ENCODE results near the gene LOXHD1. TPM values are rescaled to one million over a fixed set of nuclear protein-coding genes. Genes with fewer than 3 reads are reported as not detected.

The LOXHD1 gene
- total RNA-seq, 2 experiments from 2014 or later, result not detected

GRCh38 chr18:46569211-46569610 is 87.8 kb downstream of the LOXHD1 start:
- no peaks in the 10 kb centered on the region for H3K36me3 ChIP-seq (ENCODE audit: insufficient read depth, low read length)
- Mint-ChIP-seq H3K36me3 (ENCODE audit: low read depth) (no peaks in the 10 kb centered on the region), H3K4me1 (ENCODE audit: low read depth) (no peaks in the 10 kb centered on the region), H3K9me3 (no peaks in the 10 kb centered on the region), H3K27ac (no peak overlapping the region), H3K27me3 (peaks cover 6% of the 10 kb centered on the region), H3K4me3 (no peak overlapping the region)
- no peaks in the 10 kb centered on the region for H3K9me3 ChIP-seq (ENCODE audit: control insufficient read depth in 1 of 2, insufficient read depth in 1 of 2, low read length in 2 of 2)
- H3K4me3 ChIP-seq (ENCODE audit: low read length), result no peak overlapping the region
- POLR2A ChIA-PET, result no interaction called here
- TF ChIP-seq, protein P1, sequence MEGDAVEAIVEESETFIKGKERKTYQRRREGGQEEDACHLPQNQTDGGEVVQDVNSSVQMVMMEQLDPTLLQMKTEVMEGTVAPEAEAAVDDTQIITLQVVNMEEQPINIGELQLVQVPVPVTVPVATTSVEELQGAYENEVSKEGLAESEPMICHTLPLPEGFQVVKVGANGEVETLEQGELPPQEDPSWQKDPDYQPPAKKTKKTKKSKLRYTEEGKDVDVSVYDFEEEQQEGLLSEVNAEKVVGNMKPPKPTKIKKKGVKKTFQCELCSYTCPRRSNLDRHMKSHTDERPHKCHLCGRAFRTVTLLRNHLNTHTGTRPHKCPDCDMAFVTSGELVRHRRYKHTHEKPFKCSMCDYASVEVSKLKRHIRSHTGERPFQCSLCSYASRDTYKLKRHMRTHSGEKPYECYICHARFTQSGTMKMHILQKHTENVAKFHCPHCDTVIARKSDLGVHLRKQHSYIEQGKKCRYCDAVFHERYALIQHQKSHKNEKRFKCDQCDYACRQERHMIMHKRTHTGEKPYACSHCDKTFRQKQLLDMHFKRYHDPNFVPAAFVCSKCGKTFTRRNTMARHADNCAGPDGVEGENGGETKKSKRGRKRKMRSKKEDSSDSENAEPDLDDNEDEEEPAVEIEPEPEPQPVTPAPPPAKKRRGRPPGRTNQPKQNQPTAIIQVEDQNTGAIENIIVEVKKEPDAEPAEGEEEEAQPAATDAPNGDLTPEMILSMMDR (IDR thresholded peaks at IDR 0.05), result no peak
- CTCF ChIA-PET, result no interaction called here
- intact Hi-C loops (cut with DNase I, micrococcal nuclease), result no loop called here
- no peaks in the 10 kb centered on the region for H3K27me3 ChIP-seq (ENCODE audit: control insufficient read depth in 1 of 2, insufficient read depth in 2 of 2, low read length in 2 of 2)
- no peak for DNase-seq
- no peaks in the 10 kb centered on the region for H3K4me1 ChIP-seq (ENCODE audit: insufficient read depth, low read length)
- H3K27ac ChIP-seq (ENCODE audit: low read depth in 1 of 2, low read length in 2 of 2), result no peak overlapping the region
- no peak for ATAC-seq (ENCODE audit: poor library complexity)

DNA sequence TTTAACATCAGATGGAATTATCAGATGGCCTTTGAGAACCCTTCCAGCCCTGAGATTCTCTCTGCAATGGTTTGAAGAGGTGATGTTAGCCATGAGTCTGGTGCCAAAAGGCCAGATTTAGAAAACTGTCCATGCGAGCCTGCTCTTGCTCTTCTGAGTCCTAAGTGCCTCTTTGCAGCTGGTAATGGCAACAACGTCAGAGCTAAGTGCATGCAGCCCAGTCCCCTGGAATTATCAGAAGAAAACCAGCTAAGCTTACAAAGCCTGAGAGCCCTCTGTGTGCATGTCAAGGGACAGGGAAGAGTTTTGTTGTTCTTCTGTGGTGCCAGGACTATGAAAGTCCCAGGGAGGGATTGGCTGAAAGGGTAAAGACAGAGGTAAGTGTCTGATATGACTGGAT is 89.8 kb downstream of the LOXHD1 start:
- POLR2A ChIA-PET, result no interaction called here
- TF ChIP-seq, protein P1 (IDR thresholded peaks at IDR 0.05), result no peak
- intact Hi-C loops (cut with DNase I, micrococcal nuclease), result no loop called here

DNA sequence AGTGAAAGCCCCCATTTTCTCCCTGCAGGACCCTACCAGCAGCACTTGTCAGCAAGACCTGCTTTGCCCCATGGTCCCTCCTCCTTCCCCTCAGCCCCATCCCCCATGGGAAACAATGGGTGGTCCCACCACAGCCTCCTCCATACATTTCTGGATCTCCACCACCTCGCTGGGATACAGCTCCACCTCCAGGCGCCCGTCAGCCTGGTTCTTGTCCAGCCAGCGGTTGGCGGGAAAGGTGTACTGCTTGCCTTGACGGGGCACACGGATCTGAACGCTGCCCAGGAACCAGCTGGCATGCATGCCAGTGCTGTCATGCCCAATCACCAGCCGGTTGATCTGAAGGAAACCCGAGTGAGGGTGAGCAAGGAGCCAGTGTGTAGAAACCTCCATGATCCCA is 90.9 kb downstream of the LOXHD1 start:
- no peaks in the 10 kb centered on the region for H3K27me3 ChIP-seq (ENCODE audit: control insufficient read depth in 1 of 2, insufficient read depth in 2 of 2, low read length in 2 of 2)
- ChIA-PET CTCF (no interaction called here), POLR2A (no interaction called here)
- TF ChIP-seq, protein P1 (IDR thresholded peaks at IDR 0.05), result no peak
- H3K27ac Mint-ChIP-seq, result no peak overlapping the region
- H3K27ac ChIP-seq (ENCODE audit: low read depth in 1 of 2, low read length in 2 of 2), result no peak overlapping the region
- no peaks in the 10 kb centered on the region for H3K36me3 Mint-ChIP-seq (ENCODE audit: low read depth)
- DNase-seq (no peak), ATAC-seq (ENCODE audit: poor library complexity) (no peak)
- H3K9me3 ChIP-seq (ENCODE audit: control insufficient read depth in 1 of 2, insufficient read depth in 1 of 2, low read length in 2 of 2), result no peaks in the 10 kb centered on the region
- H3K4me3 ChIP-seq (ENCODE audit: low read length), result no peak overlapping the region
- H3K4me1 Mint-ChIP-seq (ENCODE audit: low read depth), result no peaks in the 10 kb centered on the region
- intact Hi-C loops (cut with DNase I, micrococcal nuclease), result no loop called here
- no peak overlapping the region for H3K4me3 Mint-ChIP-seq
- H3K4me1 ChIP-seq (ENCODE audit: insufficient read depth, low read length), result no peaks in the 10 kb centered on the region
- H3K36me3 ChIP-seq (ENCODE audit: insufficient read depth, low read length), result no peaks in the 10 kb centered on the region
- H3K9me3 Mint-ChIP-seq, result no peaks in the 10 kb centered on the region
- H3K27me3 Mint-ChIP-seq, result peaks cover 6% of the 10 kb centered on the region

More for the DNA sequence above, 89.8 kb downstream of the LOXHD1 start:
- Histone ChIP-seq H3K9me3 (ENCODE audit: control insufficient read depth in 1 of 2, insufficient read depth in 1 of 2, low read length in 2 of 2) (no peaks in the 10 kb centered on the region), H3K4me1 (ENCODE audit: insufficient read depth, low read length) (no peaks in the 10 kb centered on the region), H3K36me3 (ENCODE audit: insufficient read depth, low read length) (no peaks in the 10 kb centered on the region), H3K27me3 (ENCODE audit: control insufficient read depth in 1 of 2, insufficient read depth in 2 of 2, low read length in 2 of 2) (no peaks in the 10 kb centered on the region), H3K27ac (ENCODE audit: low read depth in 1 of 2, low read length in 2 of 2) (no peak overlapping the region), H3K4me3 (ENCODE audit: low read length) (no peak overlapping the region)
- Mint-ChIP-seq H3K4me3 (no peak overlapping the region), H3K27me3 (peaks cover 6% of the 10 kb centered on the region), H3K27ac (no peak overlapping the region), H3K36me3 (ENCODE audit: low read depth) (no peaks in the 10 kb centered on the region), H3K4me1 (ENCODE audit: low read depth) (no peaks in the 10 kb centered on the region), H3K9me3 (no peaks in the 10 kb centered on the region)
- CTCF ChIA-PET, result no interaction called here
- no peak for DNase-seq
- no peak for ATAC-seq (ENCODE audit: poor library complexity)
